Body of pancreas (tissue), 4 donors: ENCODE data around the gene CENPO. TPM values are rescaled to one million over a fixed set of nuclear protein-coding genes. Genes with fewer than 3 reads are reported as not detected.
A peak's percentile ranks its signal among the peaks of the same experiment; 100 is the strongest.

Source experiments
- ATAC-seq: fragments of 150-250 bp; one replicate; pipeline ENCODE4 v1.9.1; 2016
- DNase-seq, 4 donors: peaks; one replicate each; pipeline ENCODE4 v3.0.0-alpha.2; 2019
- H3K27ac ChIP-seq, 4 donors: fragments of 200-600 bp; sonication (generic); 1 replicate in 3 of 4; 2 replicates in 1 of 4; pipeline versions ENCODE4 v1.5.1 to v1.6.1; 2016 to 2019; ENCODE audit warnings: mild to moderate bottlenecking in 1 of 4, mixed read lengths in 1 of 4, moderate library complexity in 1 of 4
- H3K27me3 ChIP-seq, 2 donors: fragments of 200-600 bp; sonication (generic); one replicate each; pipeline ENCODE4 v1.6.0; 2016; ENCODE audit warnings: mild to moderate bottlenecking in 1 of 2
- H3K36me3 ChIP-seq, 2 donors: fragments of 200-600 bp; sonication (generic); replicated peaks in 1 of 2; 2 replicates each; pipeline ENCODE4 v1.5.1; 2016; ENCODE audit warnings: low read depth in 2 of 2; ENCODE audit not compliant: insufficient read depth in 1 of 2
- H3K4me1 ChIP-seq: fragments of 200-600 bp; sonication (generic); one replicate; pipeline ENCODE4 v1.6.0; 2016
- H3K4me3 ChIP-seq, 2 donors: fragments of 200-600 bp; sonication (generic); 1 replicate in 1 of 2; 2 replicates in 1 of 2; pipeline ENCODE4 v1.5.1; 2016 to 2019
- H3K9me3 ChIP-seq, 3 donors: fragments of 200-600 bp; sonication (generic); 1 replicate in 2 of 3; 2 replicates in 1 of 3; pipeline ENCODE4 v1.5.1; 2016
- CTCF ChIP-seq, 7 experiments: fragments of 450-650 bp in 4 of 7; fragments of 200-600 bp in 3 of 7; sonication (generic) in 3 of 7; IDR thresholded peaks; one replicate each; pipeline ENCODE4 v1.5.1; 2016 to 2019; ENCODE audit warnings: antibody characterized with exemption in 7 of 7
- POLR2A ChIP-seq, 3 donors: fragments of 450-650 bp; IDR thresholded peaks; one replicate each; pipeline ENCODE4 v1.6.1; 2016; ENCODE audit warnings: antibody characterized with exemption in 3 of 3, mild to moderate bottlenecking in 2 of 3
- WGBS, 2 donors: methylation state at CpG; one replicate each; pipeline ENCODE4 v1.1.5; 2017; 5-methylcytosine and 5-hydroxymethylcytosine counted together
- intact Hi-C: fragments of 100-400 bp; cut with DNase I; formaldehyde crosslinking; loops from one replicate; pipeline ENCODE4 v1.15.1; 2023
- total RNA-seq, 2 donors: library from RNA; depleted of rRNA; stranded (reverse); fragments of >200 nt; gene quantifications; one replicate each; pipeline ENCODE4 v1.1.0, GENCODE V29; 2016

CENPO gene
- total RNA-seq, 2 donors from 2014 or later: 2.0 to 2.6 TPM

GRCh38 chr2:24771061-24771460, 22.2 kb upstream of the CENPO start:
- Histone ChIP-seq H3K27me3 (no peaks in the 10 kb centered on the region), H3K4me3 (no peak overlapping the region), H3K36me3 (peaks cover 0 to 9% of the 10 kb centered on the region in 2 donors), H3K4me1 (no peaks in the 10 kb centered on the region), H3K27ac (no peak overlapping the region), H3K9me3 (no peaks in the 10 kb centered on the region)
- DNase-seq: no peak
- 83 to 95% methylated on average over 5 of the region's 5 CpGs for WGBS, 2 donors
- no peak for TF ChIP-seq CTCF (IDR thresholded peaks at IDR 0.05)
- TF ChIP-seq POLR2A (IDR thresholded peaks at IDR 0.05): no peak
- intact Hi-C loops: no loop called here
- no peak for ATAC-seq

- no peak for ATAC-seq
- H3K4me1 ChIP-seq: no peaks in the 10 kb centered on the region
- no peaks in the 10 kb centered on the region for H3K27me3 ChIP-seq
- H3K4me3 ChIP-seq: no peak overlapping the region
- 85 to 93% methylated on average over 5 of the region's 5 CpGs for WGBS, 2 donors
- no peak overlapping the region for H3K27ac ChIP-seq
- intact Hi-C loops: no loop called here
- peaks cover 0 to 9% of the 10 kb centered on the region in 2 donors for H3K36me3 ChIP-seq
- H3K9me3 ChIP-seq: no peaks in the 10 kb centered on the region
- no peak for DNase-seq
- no peak for TF ChIP-seq CTCF (IDR thresholded peaks at IDR 0.05)
- no peak for TF ChIP-seq POLR2A (IDR thresholded peaks at IDR 0.05)
Observed at GRCh38 chr2:24771764-24772586, 21.2 kb upstream of the CENPO start.

- intact Hi-C loops: no loop called here
- TF ChIP-seq POLR2A (IDR thresholded peaks at IDR 0.05): no peak
- TF ChIP-seq CTCF (IDR thresholded peaks at IDR 0.05): no peak
- Histone ChIP-seq H3K9me3 (no peaks in the 10 kb centered on the region), H3K4me3 (no peak overlapping the region), H3K36me3 (peaks cover 0 to 7% of the 10 kb centered on the region in 2 donors), H3K27ac (no peak overlapping the region), H3K27me3 (no peaks in the 10 kb centered on the region), H3K4me1 (no peaks in the 10 kb centered on the region)
- no peak for DNase-seq
- no peak for ATAC-seq
- 74 to 81% methylated on average over 3 of the region's 3 CpGs for WGBS, 2 donors
Observed at GRCh38 chr2:24774373-24774772, 18.9 kb upstream of the CENPO start.

- intact Hi-C loops: no loop called here
- TF ChIP-seq CTCF (IDR thresholded peaks at IDR 0.05): no peak
- TF ChIP-seq POLR2A (IDR thresholded peaks at IDR 0.05): no peak
- 52% methylated on average over 2 of the region's 2 CpGs for WGBS, 2 donors
Observed at GRCh38 chr2:24779116-24779515, 14.1 kb upstream of the CENPO start.

GRCh38 chr2:24783641-24784040, 9.6 kb upstream of the CENPO start:
- Histone ChIP-seq H3K4me1 (no peaks in the 10 kb centered on the region), H3K27me3 (no peaks in the 10 kb centered on the region), H3K27ac (no peak overlapping the region), H3K9me3 (no peaks in the 10 kb centered on the region), H3K36me3 (no peaks in the 10 kb centered on the region), H3K4me3 (no peak overlapping the region)
- intact Hi-C loops: no loop called here
- ATAC-seq (no peak), DNase-seq (no peak)
- WGBS, 2 donors: 92 to 97% methylated on average over 3 of the region's 3 CpGs
- TF ChIP-seq POLR2A (IDR thresholded peaks at IDR 0.05): no peak
- no peak for TF ChIP-seq CTCF (IDR thresholded peaks at IDR 0.05)

More at GRCh38 chr2:24779116-24779515, 14.1 kb upstream of the CENPO start:
- DNase-seq: peak in 1 of 4 donors; percentile 18
- Histone ChIP-seq H3K27me3 (no peaks in the 10 kb centered on the region), H3K4me1 (no peaks in the 10 kb centered on the region), H3K27ac (peak overlapping the region in 2 of 4 donors; percentile 47 to 56), H3K4me3 (no peak overlapping the region), H3K36me3 (no peaks in the 10 kb centered on the region), H3K9me3 (no peaks in the 10 kb centered on the region)
- peak; percentile 75 for ATAC-seq
